CD4-positive, alpha-beta T cell treated with Interleukin-10 for 1 hour (primary cell): Measurements from ENCODE around the gene TJAP1.
"Not testable (repeated sequence)": the region's sequence is repeated elsewhere in the genome, so short reads cannot be mapped to it uniquely, and the experiment has no call there.

Experiments used
- DNase-seq: peaks from one replicate; pipeline ENCODE4 v3.0.0-alpha.2; 2020

Gene TJAP1

GRCh38 chr6:43481591-43482236, 4.3 kb downstream of the TJAP1 start:
- no peak for DNase-seq

- no peak for DNase-seq
Observed at GRCh38 chr6:43488667-43489276, 11.4 kb downstream of the TJAP1 start.

DNA sequence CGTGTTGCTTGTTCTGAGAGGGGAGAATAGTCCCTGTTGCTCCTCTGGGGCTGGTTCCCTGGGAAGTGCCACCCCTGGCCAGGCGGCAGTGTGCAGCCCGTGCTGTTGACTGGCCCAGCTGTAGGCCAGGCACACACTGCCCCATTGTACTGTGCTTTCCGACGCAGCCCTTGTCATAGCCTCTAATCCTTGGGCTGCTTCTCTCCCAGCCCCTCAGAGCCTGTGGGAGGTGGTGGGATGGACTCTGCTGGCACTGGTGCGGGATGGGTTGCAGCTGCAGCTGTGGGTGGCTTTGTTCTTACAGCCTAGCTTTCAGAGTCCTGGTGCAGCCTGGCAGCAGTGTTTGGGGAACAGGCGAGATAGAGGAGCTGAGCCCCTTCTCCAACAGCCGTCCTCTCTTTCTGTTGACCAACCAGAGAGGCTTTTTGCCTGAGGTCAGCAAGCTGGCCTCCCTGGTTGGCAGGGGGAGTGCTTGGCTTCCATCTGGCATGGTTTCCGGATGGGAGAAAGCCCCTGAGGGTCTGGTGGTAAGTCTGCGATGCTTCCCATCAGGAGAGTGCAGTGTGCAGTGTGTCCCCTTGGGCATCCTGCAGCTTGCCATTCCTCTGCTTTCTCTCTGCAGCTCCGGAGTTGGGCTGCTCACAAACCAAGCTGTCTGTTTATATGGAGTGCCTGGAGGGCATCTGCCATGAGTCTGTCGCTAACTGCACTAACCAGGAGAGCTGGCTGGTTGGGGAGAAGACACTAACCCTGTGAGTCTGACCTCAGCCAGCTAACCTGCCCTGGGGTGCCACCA, 12.1 kb downstream of the TJAP1 start:
- DNase-seq = no peak

- DNase-seq = no peak
Observed at GRCh38 chr6:43490523-43490939, 13.2 kb downstream of the TJAP1 start.

GRCh38 chr6:43491750-43492661, 14.6 kb downstream of the TJAP1 start:
- no peak for DNase-seq

- no peak for DNase-seq
Observed at GRCh38 chr6:43492673-43493072, 15.3 kb downstream of the TJAP1 start.

DNA sequence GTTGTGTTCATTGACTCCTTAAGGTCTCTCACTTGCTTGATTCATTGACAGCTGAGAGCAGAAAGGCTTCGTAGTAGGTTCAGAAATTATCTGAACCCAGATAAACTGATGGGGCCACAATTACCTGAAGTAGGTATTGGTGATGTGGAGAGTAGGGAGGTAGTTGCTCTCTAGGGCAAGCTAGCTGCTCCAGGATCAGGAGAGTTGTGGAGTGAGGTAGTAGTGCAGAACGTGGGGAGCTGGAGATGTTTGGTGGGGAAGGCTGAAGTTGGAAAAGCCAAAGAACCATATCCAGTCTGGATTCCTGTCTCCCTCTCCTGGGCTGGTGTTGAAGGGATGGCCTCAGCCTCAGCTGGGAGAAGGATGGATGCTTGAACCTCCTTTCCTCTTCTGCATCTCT, 15.9 kb downstream of the TJAP1 start:
- DNase-seq = no peak

DNA sequence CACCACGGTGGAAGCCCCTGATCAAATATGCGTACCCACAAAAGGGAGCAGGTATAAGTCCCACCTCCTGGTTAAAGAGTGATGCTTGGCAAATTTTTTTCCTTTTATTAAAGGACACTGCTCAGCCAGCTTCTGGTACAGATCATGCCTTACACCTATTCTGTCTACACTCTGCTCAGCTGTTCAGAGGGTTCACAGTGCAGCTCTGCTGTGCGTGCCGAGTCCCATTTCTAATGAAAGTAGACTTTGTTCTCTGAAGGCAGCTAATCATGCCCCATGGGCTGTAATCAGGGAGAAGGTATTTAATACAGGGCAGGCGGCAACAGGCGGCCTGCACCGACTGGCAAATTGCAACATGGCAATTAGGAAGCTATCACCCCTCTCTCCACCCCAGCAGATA, 16.5 kb downstream of the TJAP1 start:
- no peak for DNase-seq

GRCh38 chr6:43494321-43494720, 17.0 kb downstream of the TJAP1 start:
- no peak for DNase-seq

- DNase-seq = no peak
Observed at GRCh38 chr6:43494766-43495165, 17.4 kb downstream of the TJAP1 start.

- DNase-seq = peak; percentile 48
Observed at GRCh38 chr6:43495409-43495941, 18.1 kb downstream of the TJAP1 start.

DNA sequence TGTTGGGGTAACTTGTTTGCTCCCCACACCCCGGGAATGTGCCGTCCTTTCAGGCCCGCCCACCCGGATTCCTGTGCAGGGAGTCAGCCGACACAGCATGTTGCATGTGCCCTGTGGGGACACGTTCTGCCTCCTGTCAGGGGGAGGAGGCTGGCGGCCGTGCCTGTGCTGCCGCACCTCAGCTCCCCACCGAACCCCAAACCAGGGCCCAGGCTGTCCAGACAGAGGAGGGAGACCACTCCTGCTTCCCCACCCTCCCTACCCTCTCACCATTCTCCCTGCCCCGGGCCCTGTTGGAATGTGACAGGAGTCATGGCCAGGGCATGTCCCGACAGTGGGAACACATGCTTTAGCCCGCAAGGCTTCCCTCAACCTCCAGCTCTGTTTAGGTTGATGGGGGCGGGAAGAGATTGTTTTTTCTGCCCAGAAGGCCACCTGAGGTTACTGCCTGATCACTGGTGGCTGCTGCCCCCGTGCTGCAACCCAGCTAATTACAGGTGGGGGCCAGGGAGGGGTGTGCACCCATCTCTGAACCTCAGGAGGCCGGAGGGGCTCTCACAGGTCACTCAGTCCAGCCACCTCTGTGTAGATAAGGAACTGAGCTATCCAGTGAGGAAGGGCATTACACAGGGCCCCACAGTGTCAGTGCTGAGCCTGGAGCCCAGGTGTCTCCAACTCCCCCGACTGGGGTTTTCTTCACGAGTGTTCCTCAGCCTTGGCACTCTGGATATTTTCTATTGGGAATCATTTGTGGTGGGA, 19.2 kb downstream of the TJAP1 start:
- peak; percentile 26 for DNase-seq

GRCh38 chr6:43497129-43497396, 19.7 kb downstream of the TJAP1 start:
- no peak for DNase-seq

DNA sequence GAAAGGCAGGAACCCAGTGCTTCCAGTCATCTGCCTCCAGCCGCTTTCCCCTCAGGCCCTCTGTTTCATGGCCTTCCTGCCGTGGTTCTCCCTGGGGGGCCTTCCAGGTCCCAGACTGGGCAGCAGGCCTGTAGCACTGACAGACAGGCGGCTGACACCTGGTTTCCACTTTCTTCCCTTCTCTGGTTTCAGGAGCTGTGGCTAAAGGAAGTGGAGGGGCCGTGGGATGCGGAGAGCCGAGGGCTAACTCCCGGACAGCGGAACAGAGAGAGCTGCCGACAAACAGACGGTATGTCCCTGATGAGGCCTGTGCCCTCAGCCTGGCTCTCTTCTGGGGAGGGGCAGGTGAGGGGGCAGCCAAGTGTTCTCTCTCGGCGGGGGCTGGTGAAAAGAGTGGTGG, 20.3 kb downstream of the TJAP1 start:
- DNase-seq = no peak

DNA sequence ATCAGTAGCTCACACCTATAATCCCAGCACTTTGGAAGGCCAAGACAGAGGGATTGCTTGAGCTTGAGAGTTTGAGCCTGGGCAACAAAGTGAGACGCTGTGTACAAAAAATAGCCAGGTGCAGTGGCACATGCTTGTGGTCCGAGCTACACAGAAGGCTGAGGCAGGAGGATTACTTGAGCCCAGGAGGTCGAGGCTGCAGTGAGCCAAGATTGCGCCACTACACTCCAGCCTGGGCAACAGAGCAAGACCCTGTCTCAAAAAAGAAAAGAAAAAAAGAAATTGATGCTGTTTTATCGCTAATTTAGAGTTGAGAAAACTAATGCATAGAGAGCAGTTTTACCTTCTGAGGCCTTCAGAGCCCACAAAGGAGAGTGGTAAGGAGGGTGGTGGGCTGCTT, 20.9 kb downstream of the TJAP1 start:
- not testable (repeated sequence) for DNase-seq

DNA sequence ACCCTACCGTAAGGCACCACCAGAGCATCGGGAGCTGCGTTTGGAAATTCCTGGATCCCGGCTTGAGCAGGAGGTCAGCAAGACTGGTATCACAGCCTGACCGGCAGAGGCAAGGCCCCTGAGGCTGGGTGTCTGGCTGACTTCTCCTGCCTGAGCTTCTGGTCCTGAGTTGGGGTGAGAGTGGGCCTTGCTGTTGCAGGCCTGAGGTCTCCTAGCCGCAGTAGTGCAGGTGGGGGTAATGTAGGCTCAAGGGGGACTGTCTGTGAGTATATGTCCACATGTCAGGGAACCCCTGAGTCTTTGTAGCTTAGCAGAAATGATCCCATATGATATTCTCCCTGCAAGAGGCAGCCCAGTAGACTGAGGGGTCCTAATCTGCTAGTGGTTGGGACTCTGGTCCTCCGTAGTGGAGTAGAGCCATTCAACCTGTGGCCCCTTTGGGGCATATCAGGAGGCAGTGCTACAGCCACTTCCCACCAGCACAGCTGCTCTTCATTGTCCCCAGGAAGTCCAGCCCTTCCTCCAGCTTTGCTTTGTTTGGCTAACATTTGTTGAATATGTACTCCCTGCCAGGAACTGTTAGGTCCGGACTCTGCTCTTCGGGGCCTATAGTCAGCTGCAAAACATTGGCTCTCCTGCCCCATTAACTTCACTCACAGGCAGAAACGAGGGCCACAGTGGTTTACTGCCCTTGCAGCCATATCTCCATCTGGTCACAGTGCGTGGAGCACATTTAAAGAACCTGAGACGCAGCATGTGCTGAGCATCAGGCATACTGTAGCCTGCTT, 21.9 kb downstream of the TJAP1 start:
- no peak for DNase-seq

DNA sequence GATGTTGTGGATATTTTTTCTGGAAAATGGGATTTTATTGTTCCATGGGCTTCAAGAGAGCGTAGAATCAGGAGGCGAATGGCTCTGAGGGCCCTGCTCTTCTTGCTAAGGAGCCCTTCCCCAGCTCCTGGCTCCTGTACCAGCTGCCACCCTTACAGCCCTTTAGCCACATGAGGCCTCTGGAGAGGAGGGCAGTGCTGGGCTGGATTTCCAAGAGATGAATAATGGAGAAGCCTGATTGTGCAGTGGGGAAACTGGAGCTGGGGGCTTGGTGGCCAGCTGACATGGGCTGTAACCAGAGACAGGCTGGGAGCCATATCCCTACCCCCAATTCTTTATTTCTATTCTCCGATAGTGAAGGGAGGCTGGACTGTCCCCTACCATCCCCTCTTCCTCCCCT, 23.6 kb downstream of the TJAP1 start:
- DNase-seq = no peak

DNA sequence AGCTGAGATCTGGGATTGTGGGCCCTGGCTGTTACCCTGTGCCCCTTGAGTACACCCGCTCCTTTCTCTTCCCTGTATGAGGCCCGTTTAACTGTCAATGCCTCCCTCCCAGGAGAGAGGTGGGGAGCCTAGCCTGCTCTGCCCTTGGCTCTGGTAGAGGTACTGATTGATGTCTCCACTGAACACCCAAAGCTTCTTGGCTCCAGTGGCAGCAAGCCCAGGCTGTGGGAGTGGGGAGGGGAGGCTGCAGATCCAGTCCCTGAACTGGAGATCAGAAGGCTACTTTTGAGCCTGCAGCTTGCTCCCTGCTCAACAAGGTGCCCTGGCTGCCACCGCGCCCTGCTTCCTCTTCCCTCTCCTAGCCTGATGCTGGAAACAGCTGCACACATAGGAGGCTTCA, 25.3 kb downstream of the TJAP1 start:
- no peak for DNase-seq

- no peak for DNase-seq
Observed at GRCh38 chr6:43503443-43503842, 26.1 kb downstream of the TJAP1 start.

- DNase-seq = no peak
Observed at GRCh38 chr6:43504756-43505593, 27.6 kb downstream of the TJAP1 start.

GRCh38 chr6:43505718-43506117, 28.3 kb downstream of the TJAP1 start:
- no peak for DNase-seq
